Hepatocyte (in vitro differentiated cells): Measurements from ENCODE around the gene ARRB1. TPM values are rescaled to one million over a fixed set of nuclear protein-coding genes. Genes with fewer than 3 reads are reported as not detected.
A peak's percentile ranks its signal among the peaks of the same experiment; 100 is the strongest.

ENCODE experiments used
- DNase-seq: peaks from one replicate; pipeline ENCODE4 v3.0.0-alpha.2; 2016; ENCODE audit warnings: low spot score
- H2AFZ ChIP-seq: fragments of 200-600 bp; sonication (generic); 2 replicates; pipeline ENCODE4 v1.6.0; 2016; ENCODE audit warnings: antibody characterized with exemption, mild to moderate bottlenecking
- H3K27ac ChIP-seq: fragments of 200-600 bp; sonication (generic); 2 replicates; pipeline ENCODE4 v1.5.1; 2016; ENCODE audit warnings: mild to moderate bottlenecking
- H3K27me3 ChIP-seq: fragments of 200-600 bp; sonication (generic); 2 replicates; pipeline ENCODE4 v1.6.1; 2016
- H3K36me3 ChIP-seq: fragments of 200-600 bp; sonication (generic); replicated peaks from 2 replicates; pipeline ENCODE4 v1.5.1; 2016; ENCODE audit warnings: low read depth; ENCODE audit not compliant: insufficient read depth
- H3K4me1 ChIP-seq: fragments of 200-600 bp; sonication (generic); 2 replicates; pipeline ENCODE4 v1.5.1; 2016; ENCODE audit warnings: mild to moderate bottlenecking, moderate library complexity; ENCODE audit not compliant: insufficient read depth
- H3K4me2 ChIP-seq: fragments of 200-600 bp; sonication (generic); 2 replicates; pipeline ENCODE4 v1.6.0; 2016
- H3K4me3 ChIP-seq: fragments of 200-600 bp; sonication (generic); 2 replicates; pipeline ENCODE4 v1.5.1; 2016; ENCODE audit warnings: mild to moderate bottlenecking
- H3K79me2 ChIP-seq: fragments of 200-600 bp; sonication (generic); 2 replicates; pipeline ENCODE4 v1.6.0; 2017; ENCODE audit warnings: mild to moderate bottlenecking
- H3K9me2 ChIP-seq: fragments of 200-600 bp; sonication (generic); replicated peaks from 2 replicates; pipeline ENCODE4 v1.6.0; 2017; ENCODE audit warnings: mild to moderate bottlenecking; ENCODE audit not compliant: insufficient read depth
- H3K9me3 ChIP-seq: fragments of 200-600 bp; sonication (generic); 2 replicates; pipeline ENCODE4 v1.5.1; 2016; ENCODE audit warnings: low read depth, mild to moderate bottlenecking
- H4K20me1 ChIP-seq: fragments of 200-600 bp; sonication (generic); 2 replicates; pipeline ENCODE4 v1.6.0; 2016; ENCODE audit warnings: mild to moderate bottlenecking; ENCODE audit not compliant: insufficient read depth, poor library complexity, severe bottlenecking
- CTCF ChIP-seq: fragments of 200-600 bp; sonication (generic); IDR thresholded peaks from 2 replicates; pipeline ENCODE4 v1.5.1; 2016; ENCODE audit warnings: antibody characterized with exemption, mild to moderate bottlenecking; ENCODE audit not compliant: poor library complexity
- EZH2 ChIP-seq: fragments of 200-600 bp; sonication (generic); IDR thresholded peaks from 2 replicates; pipeline ENCODE4 v1.6.1; 2016; ENCODE audit warnings: antibody characterized with exemption, mild to moderate bottlenecking, borderline replicate concordance
- EZH2phosphoT487 ChIP-seq: fragments of 200-600 bp; sonication (generic); IDR thresholded peaks from one replicate; pipeline ENCODE4 v1.6.1; 2018; ENCODE audit warnings: antibody characterized with exemption, mild to moderate bottlenecking, low read depth, moderate library complexity; ENCODE audit not compliant: unreplicated experiment, severe bottlenecking
- WGBS: methylation state at CpG from one replicate; pipeline ENCODE4 v1.1.6; 2016; ENCODE audit warnings: low lambda C conversion rate; ENCODE audit errors: missing lambda C conversion rate; 5-methylcytosine and 5-hydroxymethylcytosine counted together
- polyA plus RNA-seq: library from polyadenylated mRNA; unstranded; fragments of >200 nt; fragmentation: Nextera tagmentation; extraction: Ambion mirVana; gene quantifications from 2 replicates; pipeline ENCODE4 v1.2.1, GENCODE V29; 2016
- total RNA-seq: library from RNA; depleted of rRNA; stranded (reverse); fragments of >200 nt; gene quantifications from 2 replicates; pipeline ENCODE4 v1.2.3, GENCODE V29; 2014

The ARRB1 gene
- total and polyA plus RNA-seq, 2 experiments from 2014 or later, result 16.2 to 83.2 TPM

GRCh38 chr11:75280227-75280701 lies 71.2 kb downstream of the ARRB1 start:
- H3K9me2 ChIP-seq, result no peaks in the 10 kb centered on the region
- H3K4me1 ChIP-seq, result no peaks in the 10 kb centered on the region
- WGBS, result 41% methylated on average over 9 of the region's 9 CpGs
- no peaks in the 10 kb centered on the region for H4K20me1 ChIP-seq
- TF ChIP-seq EZH2phosphoT487 (no peak), CTCF (peak; percentile 86), EZH2 (no peak)
- H3K4me3 ChIP-seq, result no peak overlapping the region
- no peaks in the 10 kb centered on the region for H3K27me3 ChIP-seq
- no peaks in the 10 kb centered on the region for H3K36me3 ChIP-seq
- H2AFZ ChIP-seq, result no peak overlapping the region
- peak; percentile 88 for DNase-seq
- H3K27ac ChIP-seq, result peak overlapping the region; percentile 56
- H3K4me2 ChIP-seq, result no peak overlapping the region
- H3K79me2 ChIP-seq, result no peaks in the 10 kb centered on the region
- H3K9me3 ChIP-seq, result no peaks in the 10 kb centered on the region

GRCh38 chr11:75279273-75279672 lies 72.2 kb downstream of the ARRB1 start:
- no peaks in the 10 kb centered on the region for H3K9me2 ChIP-seq
- no peaks in the 10 kb centered on the region for H3K36me3 ChIP-seq
- WGBS, result 63% methylated on average over 5 of the region's 5 CpGs
- TF ChIP-seq EZH2phosphoT487 (no peak), CTCF (no peak), EZH2 (no peak)
- no peaks in the 10 kb centered on the region for H3K4me1 ChIP-seq
- H4K20me1 ChIP-seq, result no peaks in the 10 kb centered on the region
- no peak overlapping the region for H3K4me2 ChIP-seq
- H3K79me2 ChIP-seq, result no peaks in the 10 kb centered on the region
- H3K9me3 ChIP-seq, result no peaks in the 10 kb centered on the region
- DNase-seq, result no peak
- H2AFZ ChIP-seq, result no peak overlapping the region
- no peak overlapping the region for H3K27ac ChIP-seq
- no peaks in the 10 kb centered on the region for H3K27me3 ChIP-seq
- no peak overlapping the region for H3K4me3 ChIP-seq

- DNase-seq, result no peak
- Histone ChIP-seq H4K20me1 (no peaks in the 10 kb centered on the region), H3K4me1 (no peaks in the 10 kb centered on the region), H3K9me3 (no peaks in the 10 kb centered on the region), H3K27ac (no peak overlapping the region), H3K27me3 (no peaks in the 10 kb centered on the region), H3K9me2 (no peaks in the 10 kb centered on the region), H3K79me2 (no peaks in the 10 kb centered on the region), H3K4me2 (no peak overlapping the region), H3K4me3 (no peak overlapping the region), H3K36me3 (no peaks in the 10 kb centered on the region), H2AFZ (no peak overlapping the region)
- WGBS, result 87% methylated on average over 13 of the region's 13 CpGs
- no peak for TF ChIP-seq CTCF
- TF ChIP-seq EZH2, result no peak
- no peak for TF ChIP-seq EZH2phosphoT487
These were observed 73.3 kb downstream of the ARRB1 start for GRCh38 chr11:75277991-75278790.
